Vagina (tissue), 2 donors: Measurements from ENCODE around the gene PSME2. TPM values are rescaled to one million over a fixed set of nuclear protein-coding genes. Genes with fewer than 3 reads are reported as not detected.

Source experiments
- DNase-seq, 2 donors: peaks; one replicate each; pipeline ENCODE4 v3.0.0-alpha.2; 2017; ENCODE audit errors: extremely low spot score in 2 of 2
- H3K27ac ChIP-seq: fragments of 200-600 bp; sonication (generic); one replicate; pipeline ENCODE4 v1.5.1; 2019
- H3K27me3 ChIP-seq: fragments of 200-600 bp; sonication (generic); one replicate; pipeline ENCODE4 v1.5.1; 2019
- H3K36me3 ChIP-seq, 2 donors: fragments of 200-600 bp; sonication (generic); one replicate each; pipeline ENCODE4 v1.5.1; 2017 to 2019
- H3K4me1 ChIP-seq: fragments of 200-600 bp; sonication (generic); one replicate; pipeline ENCODE4 v1.5.1; 2019
- H3K4me3 ChIP-seq, 2 donors: fragments of 200-600 bp; sonication (generic); 1 replicate in 1 of 2; 2 replicates in 1 of 2; pipeline ENCODE4 v1.5.1; 2016 to 2019
- H3K9me3 ChIP-seq: fragments of 200-600 bp; sonication (generic); one replicate; pipeline ENCODE4 v1.5.1; 2019
- POLR2A ChIP-seq, 2 donors: fragments of 450-650 bp; IDR thresholded peaks; one replicate each; pipeline ENCODE4 v1.6.1; 2017; ENCODE audit warnings: antibody characterized with exemption in 2 of 2, mild to moderate bottlenecking in 2 of 2, moderate library complexity in 2 of 2
- POLR2AphosphoS5 ChIP-seq, 2 donors: sonication (generic); formaldehyde crosslinking; IDR thresholded peaks; one replicate each; pipeline ENCODE4 v1.9.0; 2017; ENCODE audit warnings: antibody characterized with exemption in 2 of 2, mild to moderate bottlenecking in 2 of 2, low read depth in 1 of 2; ENCODE audit not compliant: insufficient read depth in 1 of 2
- intact Hi-C: fragments of 100-400 bp; cut with DNase I; formaldehyde crosslinking; loops from one replicate; pipeline ENCODE4 v1.15.1; 2023
- total RNA-seq: library from RNA; depleted of rRNA; stranded (reverse); fragments of >200 nt; gene quantifications from one replicate; pipeline ENCODE4 v1.2.3, GENCODE V29; 2016
- TF ChIP-seq, protein P1 (sequence below), 3 experiments: fragments of 450-650 bp in 2 of 3; fragments of 200-600 bp in 1 of 3; sonication (generic) in 1 of 3; IDR thresholded peaks; one replicate each; pipeline ENCODE4 v1.5.1; 2017 to 2019; ENCODE audit warnings: antibody characterized with exemption in 3 of 3, mild to moderate bottlenecking in 2 of 3, moderate library complexity in 2 of 3

PSME2 gene
- total RNA-seq, 1 donor from 2014 or later = 131 TPM

DNA sequence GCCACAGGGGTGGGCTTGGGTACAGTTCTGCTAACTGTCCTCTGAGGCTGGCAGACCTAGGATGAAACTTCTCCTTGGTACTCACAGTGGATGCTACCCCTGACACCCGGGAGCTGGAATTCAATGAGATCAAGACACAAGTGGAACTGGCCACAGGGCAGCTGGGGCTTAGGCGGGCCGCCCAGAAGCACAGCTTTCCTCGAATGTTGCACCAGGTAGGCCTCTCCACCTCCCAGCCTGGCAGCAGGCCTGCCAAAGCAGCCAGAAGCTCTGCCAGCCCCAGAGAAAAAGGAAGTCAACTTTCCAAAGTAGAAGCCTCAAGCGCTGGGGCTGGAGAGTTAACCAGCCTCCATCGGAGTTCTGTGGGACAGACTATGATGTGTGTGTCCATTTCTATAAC lies 29.2 kb downstream of the PSME2 start:
- no peaks in the 10 kb centered on the region for H3K27me3 ChIP-seq
- peaks cover 0 to 48% of the 10 kb centered on the region in 2 donors for H3K36me3 ChIP-seq
- H3K4me1 ChIP-seq = peaks cover 26% of the 10 kb centered on the region
- DNase-seq = no peak
- H3K27ac ChIP-seq = no peak overlapping the region
- intact Hi-C loops = no loop called here
- H3K4me3 ChIP-seq = no peak overlapping the region
- H3K9me3 ChIP-seq = no peaks in the 10 kb centered on the region
- no peak for TF ChIP-seq POLR2A (IDR thresholded peaks at IDR 0.05)
- TF ChIP-seq, protein P1, sequence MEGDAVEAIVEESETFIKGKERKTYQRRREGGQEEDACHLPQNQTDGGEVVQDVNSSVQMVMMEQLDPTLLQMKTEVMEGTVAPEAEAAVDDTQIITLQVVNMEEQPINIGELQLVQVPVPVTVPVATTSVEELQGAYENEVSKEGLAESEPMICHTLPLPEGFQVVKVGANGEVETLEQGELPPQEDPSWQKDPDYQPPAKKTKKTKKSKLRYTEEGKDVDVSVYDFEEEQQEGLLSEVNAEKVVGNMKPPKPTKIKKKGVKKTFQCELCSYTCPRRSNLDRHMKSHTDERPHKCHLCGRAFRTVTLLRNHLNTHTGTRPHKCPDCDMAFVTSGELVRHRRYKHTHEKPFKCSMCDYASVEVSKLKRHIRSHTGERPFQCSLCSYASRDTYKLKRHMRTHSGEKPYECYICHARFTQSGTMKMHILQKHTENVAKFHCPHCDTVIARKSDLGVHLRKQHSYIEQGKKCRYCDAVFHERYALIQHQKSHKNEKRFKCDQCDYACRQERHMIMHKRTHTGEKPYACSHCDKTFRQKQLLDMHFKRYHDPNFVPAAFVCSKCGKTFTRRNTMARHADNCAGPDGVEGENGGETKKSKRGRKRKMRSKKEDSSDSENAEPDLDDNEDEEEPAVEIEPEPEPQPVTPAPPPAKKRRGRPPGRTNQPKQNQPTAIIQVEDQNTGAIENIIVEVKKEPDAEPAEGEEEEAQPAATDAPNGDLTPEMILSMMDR (IDR thresholded peaks at IDR 0.05) = no peak
- TF ChIP-seq POLR2AphosphoS5 (IDR thresholded peaks at IDR 0.05; ENCODE audit: insufficient read depth in 1 of 2, low read depth in 1 of 2) = no peak

DNA sequence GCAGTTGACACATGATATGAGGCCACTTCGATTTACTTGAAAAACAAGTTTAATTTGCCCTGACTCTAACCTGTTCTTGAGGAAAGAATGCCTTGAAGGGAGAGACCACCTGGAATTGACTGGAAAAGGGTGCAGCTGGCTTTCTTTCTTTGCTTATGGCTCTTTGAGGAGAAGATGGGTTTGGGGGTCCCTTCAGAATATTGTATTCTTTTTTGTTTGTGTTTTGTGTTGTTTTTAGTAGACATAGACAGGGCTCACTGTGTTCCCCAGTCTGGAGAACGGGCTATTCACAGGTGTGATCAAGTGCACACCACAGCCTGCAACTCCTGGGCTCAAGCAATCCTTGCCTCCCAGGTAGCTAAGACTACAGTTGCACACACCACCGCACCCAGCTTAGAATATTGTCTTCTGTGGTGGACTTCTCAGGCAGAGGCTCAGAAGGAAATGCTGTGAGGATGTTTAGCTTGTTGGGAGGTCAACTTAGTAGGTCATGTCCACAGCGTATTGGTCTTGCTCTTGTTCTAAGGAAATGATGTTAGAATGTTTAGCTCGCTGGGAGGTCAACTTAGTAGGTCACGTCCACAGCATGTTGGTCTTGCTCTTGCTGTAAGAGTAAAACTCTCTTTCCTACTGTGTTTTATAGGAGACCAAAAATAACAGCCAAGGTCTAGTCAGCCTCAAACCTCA lies 30.1 kb downstream of the PSME2 start:
- intact Hi-C loops = no loop called here
- H3K27me3 ChIP-seq = no peaks in the 10 kb centered on the region
- H3K36me3 ChIP-seq = peaks cover 0 to 38% of the 10 kb centered on the region in 2 donors
- TF ChIP-seq POLR2AphosphoS5 (IDR thresholded peaks at IDR 0.05; ENCODE audit: insufficient read depth in 1 of 2, low read depth in 1 of 2) = no peak
- TF ChIP-seq, protein P1 (IDR thresholded peaks at IDR 0.05) = no peak
- TF ChIP-seq POLR2A (IDR thresholded peaks at IDR 0.05) = no peak
- H3K9me3 ChIP-seq = no peaks in the 10 kb centered on the region
- H3K4me3 ChIP-seq = peak overlapping the region in 1 of 2 donors; percentile 84
- H3K27ac ChIP-seq = peak overlapping the region; percentile 98
- peaks cover 26% of the 10 kb centered on the region for H3K4me1 ChIP-seq
- no peak for DNase-seq

GRCh38 chr14:24115422-24116127 lies 30.8 kb downstream of the PSME2 start:
- peak overlapping the region; percentile 98 for H3K27ac ChIP-seq
- DNase-seq = no peak
- intact Hi-C loops = loop anchor here (2.0 kb wide), 1 partner anchor 25 kb away; the partner anchor contains the start of gene EMC9
- peaks cover 26% of the 10 kb centered on the region for H3K4me1 ChIP-seq
- peaks cover 0 to 31% of the 10 kb centered on the region in 2 donors for H3K36me3 ChIP-seq
- H3K9me3 ChIP-seq = no peaks in the 10 kb centered on the region
- no peaks in the 10 kb centered on the region for H3K27me3 ChIP-seq
- peak overlapping the region; percentile 84 to 86 for H3K4me3 ChIP-seq
- TF ChIP-seq, protein P1 (IDR thresholded peaks at IDR 0.05) = no peak
- no peak for TF ChIP-seq POLR2A (IDR thresholded peaks at IDR 0.05)
- no peak for TF ChIP-seq POLR2AphosphoS5 (IDR thresholded peaks at IDR 0.05; ENCODE audit: insufficient read depth in 1 of 2, low read depth in 1 of 2)

DNA sequence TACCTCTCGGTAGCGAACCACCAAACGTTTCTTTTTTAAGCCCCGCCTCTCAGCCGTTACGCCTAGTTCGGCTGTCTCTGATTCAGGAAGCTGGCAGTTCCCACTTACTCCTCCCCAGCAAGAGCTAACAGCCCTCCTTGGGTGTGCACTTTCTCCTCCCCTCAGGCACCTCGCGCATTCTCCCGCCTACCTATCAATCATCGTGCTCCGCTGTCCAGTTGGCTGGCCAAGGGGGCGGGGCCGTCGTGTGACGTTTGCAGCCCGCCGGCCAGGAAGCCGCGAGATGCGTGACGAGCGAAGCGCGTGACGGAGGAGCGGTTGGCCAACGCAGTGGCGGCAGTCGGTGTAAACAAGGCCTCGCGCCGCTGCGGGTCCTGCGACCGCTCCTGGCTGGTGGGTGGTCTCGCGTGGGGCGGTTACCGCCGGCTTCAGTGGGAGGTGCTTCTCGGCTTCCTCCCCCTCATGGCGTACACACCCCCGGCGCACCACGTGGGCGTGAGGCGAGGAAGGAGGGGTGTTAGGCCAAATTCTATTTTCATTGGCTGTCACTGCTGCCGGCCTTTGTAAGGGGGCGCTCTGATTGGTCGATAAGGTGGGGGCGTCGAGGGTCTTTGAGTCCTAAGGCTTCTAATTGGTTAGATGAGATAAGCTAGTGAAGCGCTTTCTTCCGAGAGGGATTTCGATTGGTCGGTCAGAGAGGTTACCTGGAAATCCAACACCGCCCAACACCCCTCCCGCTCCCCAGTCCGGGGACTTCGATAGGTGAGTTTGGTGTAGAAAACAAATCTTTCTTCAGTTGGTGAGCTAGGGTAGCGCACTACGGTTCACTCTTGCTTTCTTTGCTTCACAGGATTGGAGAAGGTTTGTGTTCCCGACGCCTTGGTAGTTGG lies 31.6 kb downstream of the PSME2 start, which contains the start of the genes DCAF11 and NRL:
TSS of gene DCAF11 (plus strand) at position 246 of the 890 bp plus-strand sequence. CDS start 818 bp downstream, outside the sequence.
TSS of gene NRL (minus strand) at position 418 of the 890 bp plus-strand sequence. CDS start 32,101 bp downstream, outside the sequence.
- peak; percentile 99 to 100 for DNase-seq
- peaks cover 26% of the 10 kb centered on the region for H3K4me1 ChIP-seq
- peak within 1 kb of the TSS; percentile 98 for H3K27ac ChIP-seq
- H3K4me3 ChIP-seq = peak within 1 kb of the TSS; percentile 84 to 86
- no peaks in the 10 kb centered on the region for H3K9me3 ChIP-seq
- intact Hi-C loops = loop anchor here (2.0 kb wide), 1 partner anchor 26 kb away; the partner anchor contains the start of gene EMC9
- TF ChIP-seq, protein P1 (IDR thresholded peaks at IDR 0.05) = no peak
- TF ChIP-seq POLR2AphosphoS5 (IDR thresholded peaks at IDR 0.05; ENCODE audit: insufficient read depth in 1 of 2, low read depth in 1 of 2) = peak; percentile 84 to 96
- H3K27me3 ChIP-seq = no peaks in the 10 kb centered on the region
- peaks cover 0 to 27% of the 10 kb centered on the region in 2 donors for H3K36me3 ChIP-seq
